Keratinocyte (primary cell): Measurements from ENCODE around the gene CATSPER1. TPM values are rescaled to one million over a fixed set of nuclear protein-coding genes. Genes with fewer than 3 reads are reported as not detected.

ENCODE experiments used
- DNase-seq: peaks from one replicate; pipeline ENCODE4 v3.0.0-alpha.2; 2011; ENCODE audit warnings: low read depth, missing footprints, low spot score
- FAIRE-seq: peaks from 2 replicates; lab custom pipeline; 2011; peaks lifted over from hg19 to GRCh38; lab: Jason Lieb, UNC
- H2AFZ ChIP-seq: 2 replicates; pipeline ENCODE4 v1.6.0; 2012; ENCODE audit warnings: low read length, control low read depth, inconsistent platforms; ENCODE audit not compliant: control insufficient read depth
- H3K27ac ChIP-seq: 2 replicates; pipeline ENCODE4 v1.5.1; 2011; ENCODE audit warnings: low read length; ENCODE audit not compliant: control insufficient read depth, insufficient read depth
- H3K27me3 ChIP-seq: 3 replicates; pipeline ENCODE4 v1.6.0; 2011; ENCODE audit warnings: low read length; ENCODE audit not compliant: control insufficient read depth, insufficient read depth; ENCODE audit errors: extremely low read depth
- H3K36me3 ChIP-seq, 2 experiments: 2 replicates in 1 of 2; 3 replicates in 1 of 2; pipeline ENCODE4 v1.5.1; 2011; ENCODE audit warnings: low read length in 2 of 2, mild to moderate bottlenecking in 1 of 2; ENCODE audit not compliant: control insufficient read depth in 2 of 2, insufficient read depth in 2 of 2; ENCODE audit errors: extremely low read depth in 1 of 2
- H3K4me1 ChIP-seq: 3 replicates; pipeline ENCODE4 v1.5.1; 2011; ENCODE audit warnings: low read length; ENCODE audit not compliant: control insufficient read depth, insufficient read depth; ENCODE audit errors: extremely low read depth
- H3K4me2 ChIP-seq: 3 replicates; pipeline ENCODE4 v1.6.0; 2011; ENCODE audit warnings: low read depth, low read length; ENCODE audit not compliant: control insufficient read depth, insufficient read depth; ENCODE audit errors: extremely low read depth
- H3K4me3 ChIP-seq, 3 experiments: fragments of 200-600 bp in 1 of 3; sonication (generic) in 1 of 3; 2 replicates in 2 of 3; 3 replicates in 1 of 3; pipeline ENCODE4 v1.5.1; 2011 to 2016; ENCODE audit warnings: low read length in 3 of 3, mild to moderate bottlenecking in 3 of 3, control low read depth in 2 of 3, inconsistent platforms in 1 of 3, low read depth in 1 of 3, mixed read lengths in 1 of 3, mixed run types in 1 of 3, moderate library complexity in 1 of 3; ENCODE audit not compliant: control insufficient read depth in 2 of 3, insufficient read depth in 2 of 3; ENCODE audit errors: extremely low read depth in 1 of 3
- H3K79me2 ChIP-seq: 2 replicates; pipeline ENCODE4 v1.6.0; 2012; ENCODE audit warnings: low read length; ENCODE audit not compliant: control insufficient read depth, insufficient read depth
- H3K9ac ChIP-seq: 3 replicates; pipeline ENCODE4 v1.6.0; 2011; ENCODE audit warnings: low read length; ENCODE audit not compliant: control insufficient read depth, insufficient read depth; ENCODE audit errors: extremely low read depth
- H3K9me1 ChIP-seq: 3 replicates; pipeline ENCODE4 v1.6.0; 2011; ENCODE audit warnings: low read length; ENCODE audit not compliant: control insufficient read depth, insufficient read depth; ENCODE audit errors: extremely low read depth
- H3K9me3 ChIP-seq: 2 replicates; pipeline ENCODE4 v1.5.1; 2012; ENCODE audit warnings: low read depth, low read length; ENCODE audit not compliant: control insufficient read depth
- H4K20me1 ChIP-seq: 3 replicates; pipeline ENCODE4 v1.6.0; 2011; ENCODE audit warnings: low read length; ENCODE audit not compliant: control insufficient read depth, insufficient read depth; ENCODE audit errors: extremely low read depth
- EZH2 ChIP-seq: IDR thresholded peaks from one replicate; pipeline ENCODE4 v1.6.1; 2012; ENCODE audit warnings: inconsistent platforms, mild to moderate bottlenecking, low read length, moderate library complexity
- dilution Hi-C: fragments of 300-500 bp; cut with MboI; formaldehyde crosslinking; loops from one replicate; pipeline ENCODE4 v1.7.0; 2020; ENCODE audit warnings: low sequenced_read_pairs; ENCODE audit not compliant: extremely low pct_ligation_motif_present
- polyA plus RNA-seq, 5 experiments: library from polyadenylated mRNA; depleted of rRNA in 3 of 5; stranded (reverse) in 3 of 5; stranded (forward) in 1 of 5; unstranded in 1 of 5; fragments of >200 nt; gene quantifications; 1 replicate in 1 of 5; 2 replicates in 3 of 5; 3 replicates in 1 of 5; pipeline versions ENCODE4 v1.2.1 to v1.2.3, GENCODE V29; 2011 to 2012; ENCODE audit warnings: missing spikeins in 2 of 5, low read depth in 1 of 5, low replicate concordance in 1 of 5
- TF ChIP-seq, protein P1 (sequence below), 3 experiments: IDR thresholded peaks in 1 of 3; conservative IDR thresholded peaks in 1 of 3; optimal IDR thresholded peaks in 1 of 3; 2 replicates in 2 of 3; 3 replicates in 1 of 3; pipeline versions ENCODE3 to v1.5.1; 2011; ENCODE audit warnings: low read length in 3 of 3, mild to moderate bottlenecking in 3 of 3, moderate library complexity in 2 of 3, control low read depth in 1 of 3, inconsistent platforms in 1 of 3; ENCODE audit not compliant: insufficient read depth in 2 of 3; ENCODE audit errors: extremely low read depth in 1 of 3

Gene CATSPER1
- polyA plus RNA-seq, 1 donor (not counting 4 experiments of a cell fraction or from before 2014, with no cell fraction given): not detected

DNA sequence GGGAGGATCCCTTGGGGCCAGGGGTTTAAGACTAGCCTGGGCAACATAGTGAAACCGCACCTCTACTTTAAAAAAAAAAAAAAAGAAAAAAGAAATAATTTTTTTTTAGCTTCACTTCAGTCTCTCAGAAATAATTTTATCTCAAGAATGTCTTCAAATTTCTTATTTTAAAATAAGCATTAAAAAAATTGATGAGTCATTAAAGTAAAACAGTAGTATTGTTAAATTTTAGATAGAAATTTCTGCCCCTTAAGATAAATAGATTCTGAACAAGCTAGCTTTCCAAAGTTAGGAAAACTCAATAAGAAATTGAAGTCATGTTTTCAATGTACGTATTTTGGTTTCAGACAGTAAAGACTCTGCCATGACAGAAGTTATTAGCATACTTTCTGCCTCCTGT lies 36.1 kb upstream of the CATSPER1 start:
- Histone ChIP-seq H3K9me1 (peaks cover 3% of the 10 kb centered on the region), H3K27ac (no peak overlapping the region), H3K4me3 (no peak overlapping the region), H3K36me3 (peaks cover 57 to 69% of the 10 kb centered on the region in 2 experiments), H4K20me1 (peaks cover 2% of the 10 kb centered on the region), H3K79me2 (peaks cover 16% of the 10 kb centered on the region), H3K9me3 (no peaks in the 10 kb centered on the region), H3K4me1 (peaks cover 16% of the 10 kb centered on the region), H3K27me3 (no peaks in the 10 kb centered on the region), H3K4me2 (no peak overlapping the region), H3K9ac (no peak overlapping the region), H2AFZ (no peak overlapping the region)
- no peak for TF ChIP-seq EZH2
- TF ChIP-seq, protein P1, sequence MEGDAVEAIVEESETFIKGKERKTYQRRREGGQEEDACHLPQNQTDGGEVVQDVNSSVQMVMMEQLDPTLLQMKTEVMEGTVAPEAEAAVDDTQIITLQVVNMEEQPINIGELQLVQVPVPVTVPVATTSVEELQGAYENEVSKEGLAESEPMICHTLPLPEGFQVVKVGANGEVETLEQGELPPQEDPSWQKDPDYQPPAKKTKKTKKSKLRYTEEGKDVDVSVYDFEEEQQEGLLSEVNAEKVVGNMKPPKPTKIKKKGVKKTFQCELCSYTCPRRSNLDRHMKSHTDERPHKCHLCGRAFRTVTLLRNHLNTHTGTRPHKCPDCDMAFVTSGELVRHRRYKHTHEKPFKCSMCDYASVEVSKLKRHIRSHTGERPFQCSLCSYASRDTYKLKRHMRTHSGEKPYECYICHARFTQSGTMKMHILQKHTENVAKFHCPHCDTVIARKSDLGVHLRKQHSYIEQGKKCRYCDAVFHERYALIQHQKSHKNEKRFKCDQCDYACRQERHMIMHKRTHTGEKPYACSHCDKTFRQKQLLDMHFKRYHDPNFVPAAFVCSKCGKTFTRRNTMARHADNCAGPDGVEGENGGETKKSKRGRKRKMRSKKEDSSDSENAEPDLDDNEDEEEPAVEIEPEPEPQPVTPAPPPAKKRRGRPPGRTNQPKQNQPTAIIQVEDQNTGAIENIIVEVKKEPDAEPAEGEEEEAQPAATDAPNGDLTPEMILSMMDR (optimal IDR thresholded peaks at IDR 0.05 in 1 of 3, IDR thresholded peaks at IDR 0.05 in 1 of 3, conservative IDR thresholded peaks at IDR 0.05 in 1 of 3; ENCODE audit: extremely low read depth in 1 of 3, insufficient read depth in 2 of 3, low read length in 3 of 3): no peak
- FAIRE-seq (no peak), DNase-seq (no peak)
- dilution Hi-C loops: no loop called here

DNA sequence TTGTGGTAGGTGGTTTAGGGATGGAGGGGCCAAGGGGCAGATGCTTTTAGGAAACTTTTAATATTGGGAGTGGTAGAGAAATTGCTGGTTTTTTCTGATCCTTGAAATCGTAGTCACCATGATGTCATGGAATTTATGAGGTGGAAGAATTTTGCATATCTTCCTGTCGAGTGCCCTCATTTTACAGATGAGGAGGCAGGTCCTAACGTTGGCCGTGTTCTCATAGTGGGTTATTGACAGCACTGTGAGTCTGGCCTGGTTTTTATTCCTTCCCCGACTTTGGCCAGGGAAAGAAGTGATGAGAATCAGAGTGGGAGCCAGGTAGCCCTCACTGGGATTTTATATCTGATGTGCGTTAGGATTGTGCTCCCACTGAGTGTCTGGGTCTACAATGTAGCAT lies 35.0 kb upstream of the CATSPER1 start:
- DNase-seq: no peak
- H3K36me3 ChIP-seq: peaks cover 55 to 70% of the 10 kb centered on the region in 2 experiments
- dilution Hi-C loops: no loop called here

More for the DNA sequence above, 35.0 kb upstream of the CATSPER1 start:
- no peak overlapping the region for H3K27ac ChIP-seq
- no peak overlapping the region for H3K9ac ChIP-seq
- peaks cover 20% of the 10 kb centered on the region for H3K79me2 ChIP-seq
- no peak for FAIRE-seq
- no peaks in the 10 kb centered on the region for H4K20me1 ChIP-seq
- H3K4me3 ChIP-seq: no peak overlapping the region
- H3K9me1 ChIP-seq: peaks cover 3% of the 10 kb centered on the region
- no peaks in the 10 kb centered on the region for H3K27me3 ChIP-seq
- no peak overlapping the region for H2AFZ ChIP-seq
- TF ChIP-seq EZH2: no peak
- TF ChIP-seq, protein P1 (optimal IDR thresholded peaks at IDR 0.05 in 1 of 3, IDR thresholded peaks at IDR 0.05 in 1 of 3, conservative IDR thresholded peaks at IDR 0.05 in 1 of 3; ENCODE audit: extremely low read depth in 1 of 3, insufficient read depth in 2 of 3, low read length in 3 of 3): no peak
- no peaks in the 10 kb centered on the region for H3K9me3 ChIP-seq
- H3K4me2 ChIP-seq: no peak overlapping the region
- peaks cover 16% of the 10 kb centered on the region for H3K4me1 ChIP-seq
